ENCODE measurements around the gene CDS1.
"Not testable (repeated sequence)": the region's sequence is repeated elsewhere in the genome, so short reads cannot be mapped to it uniquely, and the experiment has no call there.

The CDS1 gene

GRCh38 chr4:84582988-84583875, at the start of gene CDS1:
Gene CDS1 (plus strand): TSS chr4:84583127. CDS start chr4:84583402, 275 bp downstream.
- peak; percentile 31 for DNase-seq (ENCODE audit: low spot score)

DNA sequence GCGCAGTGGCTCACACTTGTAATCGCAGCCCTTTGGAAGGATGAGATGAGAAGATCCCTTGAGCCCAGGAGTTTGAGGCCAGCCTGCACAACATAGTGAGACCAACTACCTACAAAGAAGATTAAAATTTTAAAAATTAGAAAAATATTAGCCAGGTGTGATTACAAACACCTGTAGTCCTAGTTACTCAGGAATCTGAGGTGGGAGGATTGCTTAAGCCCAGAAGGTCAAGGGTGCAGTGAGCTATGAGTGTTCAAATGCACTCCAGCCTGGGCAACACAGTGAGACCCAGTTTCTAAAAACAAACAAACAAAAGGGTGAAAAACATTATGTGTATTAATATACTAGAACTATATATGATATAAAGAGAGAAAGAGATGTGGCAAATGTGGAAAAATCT, 47.0 kb upstream of the CDS1 start:
- no peak for DNase-seq (ENCODE audit: low spot score)

DNA sequence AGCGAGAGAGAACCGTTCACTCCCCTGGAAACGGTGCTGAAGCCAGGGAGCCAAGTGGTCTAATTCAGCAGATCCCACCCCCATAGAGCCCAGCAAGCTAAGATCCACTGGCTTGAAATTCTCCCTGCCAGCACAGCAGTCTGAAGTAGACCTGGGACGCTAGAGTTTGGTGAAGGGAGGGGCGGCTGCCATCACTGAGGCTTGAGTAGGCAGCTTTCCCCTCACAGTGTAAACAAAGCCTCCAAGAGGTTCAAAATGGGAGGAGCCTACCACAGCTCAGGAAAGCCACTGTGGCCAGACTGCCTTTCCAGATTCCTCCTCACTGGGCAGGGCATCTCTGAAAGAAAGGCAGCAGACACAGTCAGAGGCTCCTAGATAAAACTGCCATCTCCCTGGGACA, 37.8 kb upstream of the CDS1 start:
- no peak for DNase-seq (ENCODE audit: low spot score)

GRCh38 chr4:84547211-84547610, 35.7 kb upstream of the CDS1 start:
- DNase-seq (ENCODE audit: low spot score): no peak

DNA sequence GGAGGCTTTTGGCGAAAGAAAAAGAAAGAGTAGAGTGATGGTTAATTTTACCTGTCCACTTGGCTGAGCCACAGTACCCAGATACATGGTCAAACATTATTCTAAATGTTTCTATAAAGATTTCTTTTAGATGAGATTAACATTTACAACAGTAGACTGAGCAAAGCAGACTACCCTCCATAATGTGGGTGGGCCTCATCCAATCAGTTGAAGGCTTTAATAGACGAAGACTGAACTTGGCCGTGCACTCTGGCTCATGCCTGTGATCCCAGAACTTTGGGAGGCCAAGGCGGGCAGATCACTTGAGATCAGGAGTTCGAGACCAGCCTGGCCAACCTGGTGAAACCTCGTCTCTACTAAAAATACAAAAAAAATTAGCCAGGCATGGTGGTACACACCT, 33.7 kb upstream of the CDS1 start:
- DNase-seq (ENCODE audit: low spot score): not testable (repeated sequence)

- peak; percentile 65 for DNase-seq (ENCODE audit: low spot score)
These were observed 20.8 kb upstream of the CDS1 start for GRCh38 chr4:84562156-84562555.

GRCh38 chr4:84563002-84563401, 19.9 kb upstream of the CDS1 start:
- no peak for DNase-seq (ENCODE audit: low spot score)

- no peak for DNase-seq (ENCODE audit: low spot score)
These were observed 17.0 kb upstream of the CDS1 start for GRCh38 chr4:84565951-84566350.

DNA sequence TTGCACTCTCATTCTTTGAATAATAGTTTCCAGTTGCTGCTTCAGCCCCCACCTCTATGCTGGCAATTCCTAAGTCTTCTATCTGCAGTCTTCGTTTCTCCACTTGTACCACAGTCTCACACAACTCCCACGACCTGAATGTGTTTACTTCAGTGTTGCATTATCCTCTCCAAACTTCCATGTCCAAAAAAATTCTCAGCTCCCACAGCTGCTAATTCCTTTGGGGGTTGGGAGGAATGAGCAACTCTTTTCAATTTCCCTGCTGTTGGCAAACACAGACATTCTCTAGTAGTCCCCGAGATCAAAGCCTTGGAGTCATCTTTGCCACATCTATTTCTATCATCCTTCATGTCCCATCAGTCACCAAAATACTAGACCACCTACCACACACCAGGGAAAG, 14.4 kb upstream of the CDS1 start:
- DNase-seq (ENCODE audit: low spot score): no peak

DNA sequence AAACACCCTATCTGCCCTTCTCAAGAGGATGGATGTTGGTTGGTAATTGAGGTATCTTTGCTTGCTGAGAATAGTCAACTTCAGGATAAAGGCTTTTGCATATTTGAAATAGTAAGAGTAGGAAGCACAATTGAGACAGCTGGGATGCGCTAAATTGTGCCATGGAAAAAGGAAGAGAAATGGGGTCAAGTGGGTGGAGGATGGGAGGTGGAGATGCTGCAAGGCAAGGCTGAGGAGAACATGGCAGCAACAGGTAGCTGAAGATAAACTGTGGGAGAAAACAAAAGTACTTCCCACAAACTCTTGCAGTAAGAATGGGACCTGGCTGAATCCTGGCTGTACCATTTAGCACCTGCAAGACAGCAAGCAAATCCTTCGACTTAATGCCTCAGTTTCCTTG, 13.9 kb upstream of the CDS1 start:
- peak; percentile 49 for DNase-seq (ENCODE audit: low spot score)

- no peak for DNase-seq (ENCODE audit: low spot score)
These were observed 9.4 kb upstream of the CDS1 start for GRCh38 chr4:84573385-84574068.

- DNase-seq (ENCODE audit: low spot score): no peak
These were observed 8.7 kb upstream of the CDS1 start for GRCh38 chr4:84574069-84574720.

GRCh38 chr4:84578540-84579402, 4.2 kb upstream of the CDS1 start:
- peak; percentile 35 for DNase-seq (ENCODE audit: low spot score)

DNA sequence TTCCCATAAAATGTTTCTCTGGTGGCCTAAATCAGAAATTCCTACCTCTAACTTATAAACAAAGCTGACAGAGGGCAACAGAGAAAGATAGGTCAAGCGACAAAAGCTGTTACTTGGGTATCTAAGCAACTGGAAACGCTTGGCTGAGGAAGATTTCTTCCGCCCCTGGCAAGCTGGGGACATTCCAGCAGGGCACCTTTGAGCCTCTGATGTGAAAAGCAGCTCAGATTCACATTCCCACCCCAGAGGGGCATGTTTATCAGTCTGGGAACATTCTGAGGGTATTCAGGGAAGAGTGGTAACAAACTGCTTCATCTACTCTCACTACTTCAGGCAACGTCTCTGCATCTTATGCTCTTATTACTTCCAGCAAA, 3.5 kb upstream of the CDS1 start:
- no peak for DNase-seq (ENCODE audit: low spot score)

- DNase-seq (ENCODE audit: low spot score): peak; percentile 83
These were observed 482 bp upstream of the CDS1 start for GRCh38 chr4:84582302-84582987.

GRCh38 chr4:84583876-84584380, 1.0 kb downstream of the CDS1 start:
- DNase-seq (ENCODE audit: low spot score): no peak

DNA sequence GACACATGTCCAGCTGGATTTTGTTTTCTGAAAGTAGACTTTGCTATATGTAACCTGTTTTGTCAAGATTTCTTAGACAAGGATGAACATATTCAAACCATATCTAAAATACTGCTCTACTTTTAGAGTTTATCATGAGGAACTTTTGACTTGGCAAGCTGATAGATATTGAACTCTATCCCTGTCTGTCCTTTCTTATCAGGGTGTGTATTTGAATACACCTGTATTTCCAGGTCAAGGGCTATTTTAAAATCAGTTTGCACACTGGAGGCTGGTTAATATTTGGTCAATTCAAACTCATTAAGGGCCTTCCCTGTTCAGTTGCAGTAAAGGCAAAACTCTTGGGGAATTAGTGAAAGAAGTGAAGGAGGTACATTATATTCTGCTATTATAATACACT, 2.3 kb downstream of the CDS1 start:
- no peak for DNase-seq (ENCODE audit: low spot score)

DNA sequence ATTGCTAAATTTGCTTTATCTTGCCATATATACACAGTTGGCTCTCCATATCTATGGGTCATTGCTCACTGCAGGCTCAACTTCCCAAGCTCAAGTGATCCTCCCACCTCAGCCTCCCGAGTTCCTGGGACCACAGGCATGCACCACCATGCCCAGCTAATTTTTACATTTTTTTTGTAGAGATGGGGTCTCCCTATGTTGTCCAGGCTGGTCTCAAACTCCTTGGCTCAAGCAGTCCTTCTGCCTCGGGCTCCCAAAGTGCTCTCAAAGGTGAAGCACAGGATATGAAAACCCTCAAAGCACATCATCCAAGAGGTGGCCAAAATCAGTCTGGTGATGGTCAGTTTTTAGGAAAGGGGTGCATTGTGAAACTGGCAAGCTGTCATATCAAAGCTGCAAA, 11.8 kb downstream of the CDS1 start:
- no peak for DNase-seq (ENCODE audit: low spot score)

GRCh38 chr4:84596826-84597225, 13.9 kb downstream of the CDS1 start:
- DNase-seq (ENCODE audit: low spot score): no peak

DNA sequence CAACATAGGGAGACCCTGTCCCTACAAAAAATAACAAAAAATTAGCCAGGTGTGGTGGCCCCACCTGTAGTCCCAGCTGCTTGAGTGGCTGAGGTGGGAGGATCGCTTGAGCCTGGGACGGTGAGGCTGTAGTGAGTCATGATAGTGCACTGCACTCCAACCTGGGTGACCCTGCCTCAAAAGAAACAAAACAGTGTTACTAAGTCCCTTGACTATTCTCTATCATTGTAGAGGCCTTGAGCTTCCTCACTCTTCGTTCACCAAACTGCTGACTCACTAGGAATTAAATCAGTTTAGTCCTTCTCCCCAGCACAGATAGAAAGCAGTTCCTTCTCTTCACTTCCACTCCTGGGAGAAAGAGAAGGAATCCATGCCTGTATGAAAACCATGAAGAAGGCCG, 14.5 kb downstream of the CDS1 start:
- no peak for DNase-seq (ENCODE audit: low spot score)

DNA sequence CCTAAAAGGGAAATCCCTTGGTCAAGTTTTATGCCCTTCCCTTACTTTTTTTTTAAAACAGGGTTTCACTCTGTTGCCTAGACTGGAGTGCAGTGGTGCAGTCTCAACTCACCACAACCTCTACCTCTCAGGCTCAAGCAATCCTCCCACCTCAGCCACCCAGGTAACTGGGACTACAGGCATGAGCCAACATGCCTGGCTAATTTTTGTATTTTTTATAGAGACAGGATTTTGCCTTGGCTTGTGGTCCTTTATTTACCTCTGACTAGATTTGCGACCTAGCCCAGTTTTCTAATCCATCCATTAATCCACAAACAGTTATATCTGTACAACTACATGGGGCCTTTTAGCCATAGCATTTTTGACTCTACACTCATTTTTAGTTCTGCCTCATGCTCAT, 23.7 kb downstream of the CDS1 start:
- no peak for DNase-seq (ENCODE audit: low spot score)

Data from putamen (tissue), 1 donor.